ENCODE measurements around the gene ZNF331. TPM values are rescaled to one million over a fixed set of nuclear protein-coding genes. Genes with fewer than 3 reads are reported as not detected.

ZNF331 gene
- total RNA-seq, 1 donor from 2014 or later = 13.7 TPM

- intact Hi-C loops (cut with micrococcal nuclease) = no loop called here
Measured at GRCh38 chr19:53555352-53555751, 17.4 kb downstream of the ZNF331 start.

GRCh38 chr19:53571339-53571738 lies 33.4 kb downstream of the ZNF331 start:
- intact Hi-C loops (cut with micrococcal nuclease) = no loop called here

GRCh38 chr19:53576941-53577653 lies 39.2 kb downstream of the ZNF331 start:
- intact Hi-C loops (cut with micrococcal nuclease) = no loop called here

GRCh38 chr19:53577968-53578367 lies 40.0 kb downstream of the ZNF331 start:
- intact Hi-C loops (cut with micrococcal nuclease) = no loop called here

GRCh38 chr19:53579518-53579917 lies 41.6 kb downstream of the ZNF331 start:
- intact Hi-C loops (cut with micrococcal nuclease) = no loop called here

GRCh38 chr19:53580871-53581835 lies 43.2 kb downstream of the ZNF331 start:
- intact Hi-C loops (cut with micrococcal nuclease) = no loop called here

- intact Hi-C loops (cut with micrococcal nuclease) = no loop called here
Measured at GRCh38 chr19:53581871-53582279, 43.9 kb downstream of the ZNF331 start.

GRCh38 chr19:53583181-53583580 lies 45.2 kb downstream of the ZNF331 start:
- intact Hi-C loops (cut with micrococcal nuclease) = no loop called here

GRCh38 chr19:53586277-53586691 lies 48.3 kb downstream of the ZNF331 start:
- intact Hi-C loops (cut with micrococcal nuclease) = no loop called here

GRCh38 chr19:53594811-53595509 lies 57.0 kb downstream of the ZNF331 start:
- intact Hi-C loops (cut with micrococcal nuclease) = no loop called here

- intact Hi-C loops (cut with micrococcal nuclease) = no loop called here
Measured at GRCh38 chr19:53595510-53595867, 57.5 kb downstream of the ZNF331 start.

- intact Hi-C loops (cut with micrococcal nuclease) = no loop called here
Measured at GRCh38 chr19:53596056-53596455, 58.1 kb downstream of the ZNF331 start.

- intact Hi-C loops (cut with micrococcal nuclease) = no loop called here
Measured at GRCh38 chr19:53597023-53597422, 59.1 kb downstream of the ZNF331 start.

GRCh38 chr19:53598361-53598760 lies 60.4 kb downstream of the ZNF331 start:
- intact Hi-C loops (cut with micrococcal nuclease) = no loop called here

GRCh38 chr19:53600217-53600616 lies 62.3 kb downstream of the ZNF331 start:
- intact Hi-C loops (cut with micrococcal nuclease) = no loop called here

- intact Hi-C loops (cut with micrococcal nuclease) = no loop called here
Measured at GRCh38 chr19:53606031-53606430, 68.1 kb downstream of the ZNF331 start.

GRCh38 chr19:53608381-53608780 lies 70.4 kb downstream of the ZNF331 start:
- intact Hi-C loops (cut with micrococcal nuclease) = no loop called here

GRCh38 chr19:53612762-53613526 lies 75.0 kb downstream of the ZNF331 start:
- intact Hi-C loops (cut with micrococcal nuclease) = no loop called here

- intact Hi-C loops (cut with micrococcal nuclease) = no loop called here
Measured at GRCh38 chr19:53621885-53622740, 84.2 kb downstream of the ZNF331 start.
